ENCODE data around the gene SFXN4. TPM values are rescaled to one million over a fixed set of nuclear protein-coding genes. Genes with fewer than 3 reads are reported as not detected.
A peak's percentile ranks its signal among the peaks of the same experiment; 100 is the strongest.

Gene SFXN4
- total and polyA plus RNA-seq, 2 of the 13 experiments (the other 11 are each of a cell fraction or from before 2014, with no cell fraction given): 47.7 to 64.9 TPM

DNA sequence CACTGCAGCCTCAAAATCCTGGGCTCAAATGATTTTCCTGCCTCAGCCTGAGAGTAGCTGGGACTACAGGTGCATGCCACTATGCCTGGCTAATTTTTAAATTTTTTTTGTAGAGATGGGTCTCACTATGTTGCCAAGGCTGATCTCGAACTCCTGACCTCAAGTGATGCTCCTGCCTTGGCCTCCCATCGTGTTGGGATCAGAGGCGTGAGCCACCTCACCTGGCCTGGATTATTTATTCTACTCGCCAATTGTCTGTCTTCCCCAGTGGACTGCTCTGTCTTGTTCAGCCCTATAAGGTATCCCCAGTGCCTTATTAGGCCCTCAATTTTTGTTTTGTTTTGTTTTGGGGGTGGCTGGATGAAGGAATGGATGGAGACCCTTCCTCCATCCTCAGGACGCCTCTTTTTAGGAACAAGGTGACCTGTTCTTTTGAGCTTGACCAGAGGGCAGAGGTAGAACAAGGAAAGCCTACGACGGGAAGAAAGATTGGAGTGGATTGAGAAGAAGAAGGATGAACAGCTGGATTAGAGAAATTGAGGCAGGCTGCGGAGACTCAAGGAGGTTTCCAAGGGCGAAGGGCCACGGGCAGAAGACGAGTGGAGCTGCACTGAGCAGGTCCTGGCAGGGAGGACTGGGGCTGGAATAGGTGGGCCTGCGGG, 62.1 kb downstream of the SFXN4 start (continued):
- TF ChIP-seq, protein P1, sequence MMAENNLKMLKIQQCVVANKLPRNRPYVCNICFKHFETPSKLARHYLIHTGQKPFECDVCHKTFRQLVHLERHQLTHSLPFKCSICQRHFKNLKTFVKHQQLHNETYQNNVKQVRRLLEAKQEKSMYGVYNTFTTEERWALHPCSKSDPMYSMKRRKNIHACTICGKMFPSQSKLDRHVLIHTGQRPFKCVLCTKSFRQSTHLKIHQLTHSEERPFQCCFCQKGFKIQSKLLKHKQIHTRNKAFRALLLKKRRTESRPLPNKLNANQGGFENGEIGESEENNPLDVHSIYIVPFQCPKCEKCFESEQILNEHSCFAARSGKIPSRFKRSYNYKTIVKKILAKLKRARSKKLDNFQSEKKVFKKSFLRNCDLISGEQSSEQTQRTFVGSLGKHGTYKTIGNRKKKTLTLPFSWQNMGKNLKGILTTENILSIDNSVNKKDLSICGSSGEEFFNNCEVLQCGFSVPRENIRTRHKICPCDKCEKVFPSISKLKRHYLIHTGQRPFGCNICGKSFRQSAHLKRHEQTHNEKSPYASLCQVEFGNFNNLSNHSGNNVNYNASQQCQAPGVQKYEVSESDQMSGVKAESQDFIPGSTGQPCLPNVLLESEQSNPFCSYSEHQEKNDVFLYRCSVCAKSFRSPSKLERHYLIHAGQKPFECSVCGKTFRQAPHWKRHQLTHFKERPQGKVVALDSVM (CRISPR knock-in tag; IDR thresholded peaks at IDR 0.05): 0 out of 2 replicates have a peak, but pooled peaks have one; percentile 14

DNA sequence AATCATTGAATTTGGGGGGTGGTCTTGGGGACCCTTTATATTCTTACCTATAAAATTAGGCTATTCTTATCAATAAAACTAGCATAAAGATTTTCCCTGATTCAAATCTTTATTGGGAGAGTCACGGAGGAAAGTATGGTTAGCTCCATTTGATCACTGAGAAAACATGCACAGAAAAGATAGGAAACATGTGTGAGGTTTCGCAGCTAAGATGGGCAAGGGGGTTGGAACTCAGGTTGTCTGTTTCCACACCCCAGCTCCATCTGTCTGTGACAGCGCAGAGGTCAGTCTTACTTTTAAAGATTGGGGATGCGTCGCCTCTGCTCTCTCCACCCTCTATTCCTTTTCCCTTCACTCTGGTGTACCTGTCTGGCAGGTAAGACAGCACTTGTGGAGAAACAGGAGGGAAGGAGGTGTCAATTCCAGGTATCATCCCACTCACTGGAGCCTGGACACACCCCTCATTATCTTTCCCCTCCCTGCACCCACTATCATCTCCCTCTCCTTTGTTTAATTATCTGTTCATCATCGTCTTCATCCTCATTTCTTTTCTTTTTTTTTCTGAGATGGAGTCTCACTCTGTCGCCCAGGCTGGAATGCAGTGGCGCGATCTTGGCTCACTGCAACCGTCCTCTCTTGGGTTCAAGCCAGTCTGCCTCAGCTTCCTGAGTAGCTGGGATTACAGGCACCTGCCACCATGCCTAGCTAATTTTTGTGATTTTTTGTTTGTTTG, 64.0 kb downstream of the SFXN4 start:
- H3K36me3 ChIP-seq (replicated peaks in 1 of 2; ENCODE audit: control insufficient read depth in 1 of 2, insufficient read depth in 2 of 2, low read length in 2 of 2): no peaks in the 10 kb centered on the region
- peak overlapping the region; percentile 69 for H3K4me2 ChIP-seq (ENCODE audit: low read depth, low read length)
- POLR2A ChIA-PET: interaction anchor here (0.6 to 2.2 kb wide), 8 partner anchors 9 to 431 kb away, joined by 3 to 10 read pairs (median 3); partner anchors contain the start of gene SFXN4
- DNase-seq (ENCODE audit: low spot score) (no peak), ATAC-seq (no peak), FAIRE-seq (no peak)
- H3K27ac ChIP-seq (ENCODE audit: extremely low read length, insufficient read depth, low read length): no peak overlapping the region
- H3K9me3 ChIP-seq (ENCODE audit: low read length): no peaks in the 10 kb centered on the region
- intact Hi-C loops (cut with micrococcal nuclease; ENCODE audit: unreplicated experiment) (no loop called here), in situ Hi-C loops (cut with HindIII; ENCODE audit: extremely low pct_ligation_motif_present, low pct_unique_long_range_greater_than_20kb) (no loop called here)
- H4K20me1 ChIP-seq (ENCODE audit: insufficient read depth, low read length): no peaks in the 10 kb centered on the region
- H2AFZ ChIP-seq (ENCODE audit: low read length): peak overlapping the region; percentile 18
- CTCF ChIA-PET (ENCODE audit: low intra/inter-chr PET ratio, low total read pairs): no interaction called here
- H3K4me1 ChIP-seq (ENCODE audit: insufficient read depth, low read length): peaks cover 55% of the 10 kb centered on the region
- WGBS (ENCODE audit: low lambda C conversion rate): 58% methylated on average over 10 of the region's 10 CpGs
- H3K79me2 ChIP-seq (ENCODE audit: insufficient read depth, low read length): peaks cover 14% of the 10 kb centered on the region
- BruUV-seq (replicated peaks): no TSS peak
- H3K27me3 ChIP-seq (ENCODE audit: control insufficient read depth in 1 of 2, insufficient read depth in 2 of 2, low read length in 2 of 2): no peaks in the 10 kb centered on the region
- H3K9ac ChIP-seq (ENCODE audit: insufficient read depth, low read depth, low read length): no peak overlapping the region
- H3K4me3 ChIP-seq (replicated peaks in 1 of 3; ENCODE audit: insufficient read depth in 1 of 3, low read depth in 2 of 3, low read length in 3 of 3): peak overlapping the region in 2 of 3 experiments; percentile 5 to 19; a peak in 1 of 6 replicates
- TF ChIP-seq ZNF766 (CRISPR knock-in tag; IDR thresholded peaks at IDR 0.05; ENCODE audit: borderline replicate concordance) (0 out of 2 replicates have a peak, but pooled peaks have one; percentile 27), JARID2 (CRISPR knock-in tag; IDR thresholded peaks at IDR 0.05; ENCODE audit: insufficient replicate concordance) (no peak), ZNF207 (IDR thresholded peaks at IDR 0.05; ENCODE audit: borderline replicate concordance) (no peak), TBX2 (CRISPR knock-in tag; IDR thresholded peaks at IDR 0.05; ENCODE audit: borderline replicate concordance) (peak; percentile 13; the same call in 1 of the 2 replicates), CCDC6 (CRISPR knock-in tag; IDR thresholded peaks at IDR 0.05) (no peak), KDM5B (CRISPR knock-in tag; IDR thresholded peaks at IDR 0.05; ENCODE audit: borderline replicate concordance) (0 out of 2 replicates have a peak, but pooled peaks have one; percentile 37), PLSCR1 (CRISPR knock-in tag; IDR thresholded peaks at IDR 0.05; ENCODE audit: borderline replicate concordance) (no peak), ZNF441 (CRISPR knock-in tag; IDR thresholded peaks at IDR 0.05; ENCODE audit: borderline replicate concordance) (0 out of 2 replicates have a peak, but pooled peaks have one; percentile 50), POLR2AphosphoS2 (IDR thresholded peaks at IDR 0.05; ENCODE audit: low read depth, low read length) (no peak), GLI4 (CRISPR knock-in tag; IDR thresholded peaks at IDR 0.05; ENCODE audit: borderline replicate concordance) (no peak)
- TF ChIP-seq, protein P2, sequence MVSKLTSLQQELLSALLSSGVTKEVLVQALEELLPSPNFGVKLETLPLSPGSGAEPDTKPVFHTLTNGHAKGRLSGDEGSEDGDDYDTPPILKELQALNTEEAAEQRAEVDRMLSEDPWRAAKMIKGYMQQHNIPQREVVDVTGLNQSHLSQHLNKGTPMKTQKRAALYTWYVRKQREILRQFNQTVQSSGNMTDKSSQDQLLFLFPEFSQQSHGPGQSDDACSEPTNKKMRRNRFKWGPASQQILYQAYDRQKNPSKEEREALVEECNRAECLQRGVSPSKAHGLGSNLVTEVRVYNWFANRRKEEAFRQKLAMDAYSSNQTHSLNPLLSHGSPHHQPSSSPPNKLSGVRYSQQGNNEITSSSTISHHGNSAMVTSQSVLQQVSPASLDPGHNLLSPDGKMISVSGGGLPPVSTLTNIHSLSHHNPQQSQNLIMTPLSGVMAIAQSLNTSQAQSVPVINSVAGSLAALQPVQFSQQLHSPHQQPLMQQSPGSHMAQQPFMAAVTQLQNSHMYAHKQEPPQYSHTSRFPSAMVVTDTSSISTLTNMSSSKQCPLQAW (CRISPR knock-in tag; IDR thresholded peaks at IDR 0.05): peak; percentile 35; the same call in 1 of the 2 replicates
- TF ChIP-seq, protein P3, sequence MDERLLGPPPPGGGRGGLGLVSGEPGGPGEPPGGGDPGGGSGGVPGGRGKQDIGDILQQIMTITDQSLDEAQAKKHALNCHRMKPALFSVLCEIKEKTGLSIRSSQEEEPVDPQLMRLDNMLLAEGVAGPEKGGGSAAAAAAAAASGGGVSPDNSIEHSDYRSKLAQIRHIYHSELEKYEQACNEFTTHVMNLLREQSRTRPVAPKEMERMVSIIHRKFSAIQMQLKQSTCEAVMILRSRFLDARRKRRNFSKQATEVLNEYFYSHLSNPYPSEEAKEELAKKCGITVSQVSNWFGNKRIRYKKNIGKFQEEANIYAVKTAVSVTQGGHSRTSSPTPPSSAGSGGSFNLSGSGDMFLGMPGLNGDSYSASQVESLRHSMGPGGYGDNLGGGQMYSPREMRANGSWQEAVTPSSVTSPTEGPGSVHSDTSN (CRISPR knock-in tag; IDR thresholded peaks at IDR 0.05): no peak
